ENCODE measurements around the gene C7. TPM values are rescaled to one million over a fixed set of nuclear protein-coding genes. Genes with fewer than 3 reads are reported as not detected.
"Not testable (repeated sequence)": the region's sequence is repeated elsewhere in the genome, so short reads cannot be mapped to it uniquely, and the experiment has no call there.

C7 gene
- total RNA-seq, 4 donors from 2014 or later, result 77.4 to 170 (median 127) TPM

GRCh38 chr5:40869384-40869783 lies 39.9 kb upstream of the C7 start:
- H3K9me3 ChIP-seq, result no peaks in the 10 kb centered on the region
- WGBS, 2 donors (ENCODE audit: low coverage in 1 of 2), result 79% methylated on average over 1 of the region's 1 CpG; no CpG with 5 or more reads in 1 of the 2 donors
- H3K27ac ChIP-seq, result no peak overlapping the region
- no peak for TF ChIP-seq EP300 (IDR thresholded peaks at IDR 0.05; ENCODE audit: low read depth)
- no peak for TF ChIP-seq POLR2A (IDR thresholded peaks at IDR 0.05)
- TF ChIP-seq POLR2AphosphoS5 (IDR thresholded peaks at IDR 0.05), result no peak
- TF ChIP-seq, protein P1, sequence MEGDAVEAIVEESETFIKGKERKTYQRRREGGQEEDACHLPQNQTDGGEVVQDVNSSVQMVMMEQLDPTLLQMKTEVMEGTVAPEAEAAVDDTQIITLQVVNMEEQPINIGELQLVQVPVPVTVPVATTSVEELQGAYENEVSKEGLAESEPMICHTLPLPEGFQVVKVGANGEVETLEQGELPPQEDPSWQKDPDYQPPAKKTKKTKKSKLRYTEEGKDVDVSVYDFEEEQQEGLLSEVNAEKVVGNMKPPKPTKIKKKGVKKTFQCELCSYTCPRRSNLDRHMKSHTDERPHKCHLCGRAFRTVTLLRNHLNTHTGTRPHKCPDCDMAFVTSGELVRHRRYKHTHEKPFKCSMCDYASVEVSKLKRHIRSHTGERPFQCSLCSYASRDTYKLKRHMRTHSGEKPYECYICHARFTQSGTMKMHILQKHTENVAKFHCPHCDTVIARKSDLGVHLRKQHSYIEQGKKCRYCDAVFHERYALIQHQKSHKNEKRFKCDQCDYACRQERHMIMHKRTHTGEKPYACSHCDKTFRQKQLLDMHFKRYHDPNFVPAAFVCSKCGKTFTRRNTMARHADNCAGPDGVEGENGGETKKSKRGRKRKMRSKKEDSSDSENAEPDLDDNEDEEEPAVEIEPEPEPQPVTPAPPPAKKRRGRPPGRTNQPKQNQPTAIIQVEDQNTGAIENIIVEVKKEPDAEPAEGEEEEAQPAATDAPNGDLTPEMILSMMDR (IDR thresholded peaks at IDR 0.05), result no peak
- no peaks in the 10 kb centered on the region for H3K36me3 ChIP-seq
- no peak overlapping the region for H3K4me3 ChIP-seq
- intact Hi-C loops (cut with DNase I; ENCODE audit: low total_unique reads), result no loop called here
- no peak for DNase-seq
- H3K4me1 ChIP-seq, result no peaks in the 10 kb centered on the region
- no peaks in the 10 kb centered on the region for H3K27me3 ChIP-seq
- in situ Hi-C loops (cut with MboI; ENCODE audit: low pct_ligation_motif_present in 1 of 4, low pct_unique_long_range_greater_than_20kb in 1 of 4, low sequenced_read_pairs in 3 of 4), result no loop called here

- TF ChIP-seq EP300 (IDR thresholded peaks at IDR 0.05; ENCODE audit: low read depth), result no peak
- TF ChIP-seq POLR2AphosphoS5 (IDR thresholded peaks at IDR 0.05), result no peak
- TF ChIP-seq POLR2A (IDR thresholded peaks at IDR 0.05), result no peak
- TF ChIP-seq, protein P1 (IDR thresholded peaks at IDR 0.05), result no peak
- 58 to 62% methylated on average over 4 of the region's 4 CpGs for WGBS, 2 donors (ENCODE audit: low coverage in 1 of 2)
- H3K36me3 ChIP-seq, result no peaks in the 10 kb centered on the region
- no peaks in the 10 kb centered on the region for H3K27me3 ChIP-seq
- intact Hi-C loops (cut with DNase I; ENCODE audit: low total_unique reads) (no loop called here), in situ Hi-C loops (cut with MboI; ENCODE audit: low pct_ligation_motif_present in 1 of 4, low pct_unique_long_range_greater_than_20kb in 1 of 4, low sequenced_read_pairs in 3 of 4) (loop anchor here in 1 of 4 donors (10.0 kb wide), 1 partner anchor 116 kb away; the partner anchor contains the start of gene TTC33)
- H3K4me3 ChIP-seq, result no peak overlapping the region
- H3K9me3 ChIP-seq, result no peaks in the 10 kb centered on the region
- no peaks in the 10 kb centered on the region for H3K4me1 ChIP-seq
- no peak for DNase-seq
- H3K27ac ChIP-seq, result no peak overlapping the region
Measured at GRCh38 chr5:40871177-40871576, 38.1 kb upstream of the C7 start.

DNA sequence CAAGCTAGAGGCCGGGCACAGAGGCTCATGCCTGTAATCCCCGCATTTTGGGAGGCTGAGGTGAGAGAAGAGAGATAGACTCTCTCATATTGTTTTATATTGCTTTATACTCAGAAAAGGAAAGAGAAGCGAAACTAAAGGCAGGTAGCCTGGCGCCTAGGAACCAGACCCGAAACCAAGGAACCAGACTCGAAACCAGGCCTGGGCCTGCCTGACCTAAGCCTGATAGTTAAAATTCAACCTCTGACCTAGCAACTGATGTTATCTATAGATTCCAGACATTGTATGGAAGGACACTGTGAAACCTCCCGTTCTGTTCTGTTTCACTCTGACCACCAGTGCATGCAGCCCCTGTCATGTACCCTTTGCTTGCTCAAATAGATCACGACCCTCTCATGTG lies 37.0 kb upstream of the C7 start:
- H3K27me3 ChIP-seq; H3K36me3 ChIP-seq; H3K4me1 ChIP-seq; H3K4me3 ChIP-seq; H3K27ac ChIP-seq; intact Hi-C loops (cut with DNase I; ENCODE audit: low total_unique reads); DNase-seq; H3K9me3 ChIP-seq: not testable (repeated sequence)
- in situ Hi-C loops (cut with MboI; ENCODE audit: low pct_ligation_motif_present in 1 of 4, low pct_unique_long_range_greater_than_20kb in 1 of 4, low sequenced_read_pairs in 3 of 4), result loop anchor here in 1 of 4 donors (10.0 kb wide), 1 partner anchor 117 kb away; the partner anchor contains the start of gene TTC33
- 82 to 97% methylated on average over 6 to 8 of the region's 8 CpGs for WGBS, 2 donors (ENCODE audit: low coverage in 1 of 2)

- 87% methylated on average over 3 of the region's 3 CpGs; no CpG with 5 or more reads in 1 of the 2 donors for WGBS, 2 donors (ENCODE audit: low coverage in 1 of 2)
- Histone ChIP-seq H3K27me3 (no peaks in the 10 kb centered on the region), H3K9me3 (no peaks in the 10 kb centered on the region), H3K36me3 (no peaks in the 10 kb centered on the region), H3K4me1 (no peaks in the 10 kb centered on the region), H3K4me3 (no peak overlapping the region), H3K27ac (no peak overlapping the region)
- DNase-seq, result no peak
- intact Hi-C loops (cut with DNase I; ENCODE audit: low total_unique reads), result no loop called here
- in situ Hi-C loops (cut with MboI; ENCODE audit: low pct_ligation_motif_present in 1 of 4, low pct_unique_long_range_greater_than_20kb in 1 of 4, low sequenced_read_pairs in 3 of 4), result loop anchor here in 1 of 4 donors (10.0 kb wide), 1 partner anchor 119 kb away; the partner anchor contains the start of gene TTC33
- TF ChIP-seq EP300 (IDR thresholded peaks at IDR 0.05; ENCODE audit: low read depth) (no peak), POLR2AphosphoS5 (IDR thresholded peaks at IDR 0.05) (no peak), POLR2A (IDR thresholded peaks at IDR 0.05) (no peak)
- TF ChIP-seq, protein P1 (IDR thresholded peaks at IDR 0.05), result no peak
Measured at GRCh38 chr5:40873286-40873880, 35.9 kb upstream of the C7 start.

Measured in transverse colon (tissue), 4 donors.